Gastroesophageal sphincter (tissue), 3 donors: Measurements from ENCODE around the gene PDE4A.

Experiments
- CTCF ChIP-seq, 4 experiments: fragments of 200-600 bp in 2 of 4; fragments of 450-650 bp in 2 of 4; sonication (generic) in 1 of 4; IDR thresholded peaks; one replicate each; pipeline ENCODE4 v1.5.1; 2017 to 2019; ENCODE audit warnings: antibody characterized with exemption in 4 of 4, mild to moderate bottlenecking in 2 of 4, moderate library complexity in 2 of 4
- POLR2A ChIP-seq, 2 donors: fragments of 450-650 bp; IDR thresholded peaks; one replicate each; pipeline ENCODE4 v1.6.1; 2017; ENCODE audit warnings: antibody characterized with exemption in 2 of 2, mild to moderate bottlenecking in 2 of 2, moderate library complexity in 1 of 2
- POLR2AphosphoS5 ChIP-seq: sonication (generic); formaldehyde crosslinking; IDR thresholded peaks from one replicate; pipeline ENCODE4 v1.6.1; 2017; ENCODE audit warnings: antibody characterized with exemption

DNA sequence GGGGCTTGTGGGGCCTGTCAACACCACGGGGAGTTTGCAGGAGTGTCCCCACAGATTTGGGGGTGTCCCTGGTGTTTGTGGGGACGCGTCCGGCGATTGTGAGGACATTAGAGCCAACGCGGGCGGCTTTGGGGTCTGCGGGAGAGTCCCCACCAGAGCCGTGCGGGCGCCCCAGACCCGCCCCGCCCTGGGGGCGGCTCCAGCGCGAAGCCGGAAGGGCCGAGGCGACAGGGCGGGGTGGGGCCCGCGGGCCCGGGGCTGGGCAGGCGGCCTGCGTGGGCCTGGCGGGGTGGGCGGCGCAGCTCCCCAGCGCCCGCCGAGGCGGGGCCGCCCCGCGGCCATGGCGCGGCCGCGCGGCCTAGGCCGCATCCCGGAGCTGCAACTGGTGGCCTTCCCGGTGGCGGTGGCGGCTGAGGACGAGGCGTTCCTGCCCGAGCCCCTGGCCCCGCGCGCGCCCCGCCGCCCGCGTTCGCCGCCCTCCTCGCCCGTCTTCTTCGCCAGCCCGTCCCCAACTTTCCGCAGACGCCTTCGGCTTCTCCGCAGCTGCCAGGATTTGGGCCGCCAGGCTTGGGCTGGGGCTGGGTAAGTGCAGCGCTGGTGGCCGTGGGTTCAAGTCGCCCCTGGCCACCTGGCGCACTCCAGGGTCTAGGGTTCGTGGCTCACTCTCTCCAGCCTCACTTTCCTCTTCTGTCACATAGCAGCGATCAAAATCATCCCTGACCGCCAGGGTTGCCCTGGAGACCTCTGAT lies 10.3 kb downstream of the PDE4A start:
- TF ChIP-seq CTCF (IDR thresholded peaks at IDR 0.05) = no peak
- TF ChIP-seq POLR2A (IDR thresholded peaks at IDR 0.05) = peak; percentile 30 to 48
- no peak for TF ChIP-seq POLR2AphosphoS5
